BLaER1 treated with 17β-estradiol and CSF1 and Interleukin-3, amounts not matched to agents 10 nM and 100 nM (cell line): ENCODE measurements around the gene TSEN34.
"Not testable (repeated sequence)": the region's sequence is repeated elsewhere in the genome, so short reads cannot be mapped to it uniquely, and the experiment has no call there.

Experiments used
- H3K27ac ChIP-seq, 11 experiments: shearing (Covaris generic); formaldehyde crosslinking; 2 replicates each; pipeline ENCODE4 v1.8.1; 2022
- H3K27me3 ChIP-seq, 11 experiments: shearing (Covaris generic); formaldehyde crosslinking; 2 replicates each; pipeline ENCODE4 v1.8.1; 2022
- H3K36me3 ChIP-seq, 11 experiments: shearing (Covaris generic); formaldehyde crosslinking; 2 replicates each; pipeline ENCODE4 v1.8.1; 2022
- H3K4me1 ChIP-seq, 10 experiments: shearing (Covaris generic); formaldehyde crosslinking; 2 replicates each; pipeline ENCODE4 v1.8.1; 2022
- H3K4me2 ChIP-seq, 11 experiments: shearing (Covaris generic); formaldehyde crosslinking; 2 replicates each; pipeline ENCODE4 v1.8.1; 2022
- H3K4me3 ChIP-seq, 10 experiments: shearing (Covaris generic); formaldehyde crosslinking; 2 replicates each; pipeline ENCODE4 v1.8.1; 2022
- H3K9ac ChIP-seq, 11 experiments: shearing (Covaris generic); formaldehyde crosslinking; 2 replicates each; pipeline ENCODE4 v1.8.1; 2022
- H3K9me3 ChIP-seq, 11 experiments: shearing (Covaris generic); formaldehyde crosslinking; replicated peaks in 1 of 11; 2 replicates each; pipeline ENCODE4 v1.8.1; 2022
- H4K20me1 ChIP-seq, 11 experiments: shearing (Covaris generic); formaldehyde crosslinking; 2 replicates each; pipeline ENCODE4 v1.8.1; 2022
- Cebpa-rat ChIP-seq, 11 experiments: shearing (Covaris generic); IDR thresholded peaks; 2 replicates each; pipeline ENCODE4 v1.8.1; 2022

Gene TSEN34

DNA sequence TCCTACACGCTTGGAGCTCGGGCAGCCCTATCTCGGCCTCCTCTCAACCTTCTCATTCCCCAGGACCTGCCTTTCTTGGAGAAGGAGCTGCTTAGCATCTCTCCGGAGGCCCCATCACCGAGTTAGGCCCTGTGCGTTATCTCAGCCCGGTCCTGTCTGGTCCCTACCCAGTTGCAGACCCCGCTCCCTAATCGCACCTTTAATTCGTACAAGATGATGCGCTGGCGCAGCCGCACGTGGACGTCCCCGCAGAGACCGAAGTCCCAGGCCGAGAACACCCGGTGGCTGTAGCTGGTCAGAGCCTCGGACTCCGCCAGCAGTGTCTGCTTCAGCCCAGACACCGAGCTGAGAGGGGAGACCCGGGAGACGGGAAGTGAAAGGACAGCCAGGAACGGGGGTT lies 25.9 kb upstream of the TSEN34 start:
- Histone ChIP-seq H4K20me1 (peaks cover 0 to 5% (median 0%) of the 10 kb centered on the region in 11 experiments; a peak in 2 of 22 replicates), H3K4me1 (peaks cover 40 to 56% (median 52%) of the 10 kb centered on the region in 10 experiments), H3K27ac (no peak overlapping the region), H3K4me2 (peak overlapping the region in 1 of 11 experiments; percentile 98; a peak in 1 of 22 replicates), H3K9me3 (peaks cover 0 to 10% (median 0%) of the 10 kb centered on the region in 11 experiments; a peak in 4 of 22 replicates), H3K27me3 (no peaks in the 10 kb centered on the region), H3K4me3 (no peak overlapping the region), H3K36me3 (no peaks in the 10 kb centered on the region), H3K9ac (no peak overlapping the region)
- TF ChIP-seq Cebpa-rat (IDR thresholded peaks at IDR 0.05), result no peak

DNA sequence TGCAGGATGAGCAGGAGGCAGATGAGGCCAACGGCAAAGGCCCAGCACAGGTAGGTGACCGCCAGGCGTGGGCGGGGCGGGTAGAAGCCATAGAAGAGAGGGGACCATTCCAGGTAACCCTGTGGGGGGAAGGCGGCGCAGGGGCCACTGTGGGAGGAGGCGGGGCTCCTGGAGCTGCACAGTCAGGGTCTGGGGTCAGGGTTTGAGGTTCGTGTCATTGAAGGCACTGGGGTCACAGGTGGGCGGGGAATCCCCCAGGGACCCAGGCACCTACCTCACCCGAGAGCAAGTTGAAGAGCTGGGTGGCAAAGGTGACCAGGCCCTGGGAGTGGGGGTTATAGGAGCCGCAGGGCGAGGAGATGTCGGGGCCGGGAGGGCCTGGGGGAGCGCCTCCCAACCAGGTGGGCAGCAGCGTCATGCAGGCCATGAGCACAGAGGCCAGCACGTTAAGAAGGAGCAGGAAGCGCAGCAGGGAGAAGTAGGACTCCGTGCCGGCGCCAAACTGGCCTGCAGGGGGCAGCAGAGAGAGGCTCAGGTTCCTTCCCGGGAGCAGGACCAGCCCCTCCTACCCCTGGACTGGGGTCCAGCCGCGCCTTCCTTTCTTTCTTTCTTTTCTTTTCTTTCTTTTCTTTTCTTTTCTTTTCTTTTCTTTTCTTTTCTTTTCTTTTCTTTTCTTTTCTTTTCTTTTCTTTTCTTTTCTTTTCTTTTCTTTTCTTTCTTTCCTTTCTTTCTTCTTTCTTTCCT lies 22.8 kb upstream of the TSEN34 start:
- H3K9me3 ChIP-seq, result peaks cover 0 to 10% (median 0%) of the 10 kb centered on the region in 11 experiments; a peak in 4 of 22 replicates
- no peak overlapping the region for H3K4me3 ChIP-seq
- TF ChIP-seq Cebpa-rat (IDR thresholded peaks at IDR 0.05), result no peak
- H3K4me1 ChIP-seq, result peaks cover 23 to 38% (median 35%) of the 10 kb centered on the region in 10 experiments
- H3K27me3 ChIP-seq, result no peaks in the 10 kb centered on the region
- H3K9ac ChIP-seq, result peak overlapping the region in 3 of 11 experiments; percentile 13 to 50 (median 31); a peak in 2 of 22 replicates
- peaks cover 0 to 10% (median under 1%) of the 10 kb centered on the region in 11 experiments; a peak in 6 of 22 replicates for H4K20me1 ChIP-seq
- H3K27ac ChIP-seq, result peak overlapping the region in 5 of 11 experiments; percentile 3 to 43 (median 30); a peak in 3 of 22 replicates
- no peaks in the 10 kb centered on the region for H3K36me3 ChIP-seq
- H3K4me2 ChIP-seq, result peak overlapping the region; percentile 42 to 73 (median 66); a peak in 21 of 22 replicates

DNA sequence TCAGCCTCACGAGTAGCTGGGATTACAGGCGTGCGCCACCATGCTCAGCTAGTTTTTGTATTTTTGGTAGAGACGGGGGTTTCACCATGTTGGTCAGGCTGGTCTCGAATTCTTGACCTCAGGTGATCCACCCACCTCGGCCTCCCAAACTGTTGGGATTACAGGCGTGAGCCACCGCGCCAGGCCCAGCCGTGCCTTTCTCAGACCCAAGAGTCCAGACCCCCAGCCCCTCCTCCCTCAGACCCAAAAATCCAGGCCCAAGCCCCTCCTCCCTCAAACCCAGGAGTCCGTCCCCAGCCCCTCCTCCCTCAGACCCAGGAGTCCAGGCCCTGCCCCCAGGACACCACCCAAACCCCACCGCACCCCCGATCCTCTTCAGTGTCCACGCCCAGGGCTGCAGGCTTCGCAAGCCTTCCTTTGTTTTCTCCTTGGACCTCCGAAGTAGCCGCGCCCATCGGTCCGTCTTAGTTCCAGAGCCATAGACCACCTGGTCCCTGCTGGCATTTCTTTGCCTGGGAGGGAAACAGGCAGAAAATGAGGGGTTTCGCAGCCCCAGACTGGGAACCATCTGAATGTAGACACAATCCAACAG lies 21.9 kb upstream of the TSEN34 start:
- H3K27ac ChIP-seq, result no peak overlapping the region
- H3K9me3 ChIP-seq, result peaks cover 0 to 10% (median 0%) of the 10 kb centered on the region in 11 experiments; a peak in 4 of 22 replicates
- TF ChIP-seq Cebpa-rat (IDR thresholded peaks at IDR 0.05), result no peak
- peaks cover 0 to 4% (median 0%) of the 10 kb centered on the region in 11 experiments; a peak in 1 of 22 replicates for H3K36me3 ChIP-seq
- no peak overlapping the region for H3K4me2 ChIP-seq
- no peak overlapping the region for H3K4me3 ChIP-seq
- peaks cover 28 to 38% (median 35%) of the 10 kb centered on the region in 10 experiments for H3K4me1 ChIP-seq
- H3K27me3 ChIP-seq, result no peaks in the 10 kb centered on the region
- H3K9ac ChIP-seq, result no peak overlapping the region
- H4K20me1 ChIP-seq, result peaks cover 0 to 19% (median 9%) of the 10 kb centered on the region in 11 experiments; a peak in 10 of 22 replicates

DNA sequence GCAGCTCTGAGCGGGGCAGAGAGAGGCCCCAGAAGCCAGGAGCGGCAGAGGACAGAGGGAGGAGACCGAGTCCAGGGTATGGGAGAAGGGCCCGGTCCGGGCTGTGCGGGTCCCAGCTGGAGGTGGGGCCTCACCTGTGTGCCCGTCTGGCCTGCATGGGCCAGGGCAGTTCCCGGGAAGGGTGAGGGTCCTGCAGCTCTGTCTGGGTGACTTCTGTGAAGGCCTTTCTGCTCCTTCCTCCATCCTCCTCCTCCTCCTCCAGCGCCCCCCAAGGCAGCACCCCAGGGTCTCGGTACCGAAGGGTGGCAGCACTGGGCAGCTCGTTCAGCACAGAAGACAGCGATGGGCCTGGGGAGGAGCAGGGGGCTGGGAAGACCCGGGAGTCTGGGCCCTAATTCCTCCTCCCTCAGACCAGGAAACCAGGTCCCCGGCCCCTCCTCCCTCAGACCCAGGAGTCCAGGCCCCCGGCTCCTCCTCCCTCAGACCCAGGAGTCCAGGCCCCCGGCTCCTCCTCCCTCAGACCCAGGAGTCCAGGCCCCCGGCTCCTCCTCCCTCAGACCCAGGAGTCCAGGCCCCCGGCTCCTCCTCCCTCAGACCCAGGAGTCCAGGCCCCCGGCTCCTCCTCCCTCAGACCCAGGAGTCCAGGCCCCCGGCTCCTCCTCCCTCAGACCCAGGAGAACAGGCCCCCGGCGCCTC lies 19.2 kb upstream of the TSEN34 start:
- not testable (repeated sequence) for H3K27me3 ChIP-seq, H3K27ac ChIP-seq, H3K4me3 ChIP-seq, H3K9me3 ChIP-seq, H3K4me2 ChIP-seq
- Histone ChIP-seq H3K36me3 (peaks cover 15 to 30% (median 18%) of the 10 kb centered on the region in 11 experiments), H3K4me1 (peaks cover 40 to 57% (median 50%) of the 10 kb centered on the region in 10 experiments), H4K20me1 (peaks cover 0 to 46% (median 11%) of the 10 kb centered on the region in 11 experiments; a peak in 11 of 22 replicates), H3K9ac (peak overlapping the region in 2 of 11 experiments; percentile 13 to 29; a peak in 2 of 22 replicates)

DNA sequence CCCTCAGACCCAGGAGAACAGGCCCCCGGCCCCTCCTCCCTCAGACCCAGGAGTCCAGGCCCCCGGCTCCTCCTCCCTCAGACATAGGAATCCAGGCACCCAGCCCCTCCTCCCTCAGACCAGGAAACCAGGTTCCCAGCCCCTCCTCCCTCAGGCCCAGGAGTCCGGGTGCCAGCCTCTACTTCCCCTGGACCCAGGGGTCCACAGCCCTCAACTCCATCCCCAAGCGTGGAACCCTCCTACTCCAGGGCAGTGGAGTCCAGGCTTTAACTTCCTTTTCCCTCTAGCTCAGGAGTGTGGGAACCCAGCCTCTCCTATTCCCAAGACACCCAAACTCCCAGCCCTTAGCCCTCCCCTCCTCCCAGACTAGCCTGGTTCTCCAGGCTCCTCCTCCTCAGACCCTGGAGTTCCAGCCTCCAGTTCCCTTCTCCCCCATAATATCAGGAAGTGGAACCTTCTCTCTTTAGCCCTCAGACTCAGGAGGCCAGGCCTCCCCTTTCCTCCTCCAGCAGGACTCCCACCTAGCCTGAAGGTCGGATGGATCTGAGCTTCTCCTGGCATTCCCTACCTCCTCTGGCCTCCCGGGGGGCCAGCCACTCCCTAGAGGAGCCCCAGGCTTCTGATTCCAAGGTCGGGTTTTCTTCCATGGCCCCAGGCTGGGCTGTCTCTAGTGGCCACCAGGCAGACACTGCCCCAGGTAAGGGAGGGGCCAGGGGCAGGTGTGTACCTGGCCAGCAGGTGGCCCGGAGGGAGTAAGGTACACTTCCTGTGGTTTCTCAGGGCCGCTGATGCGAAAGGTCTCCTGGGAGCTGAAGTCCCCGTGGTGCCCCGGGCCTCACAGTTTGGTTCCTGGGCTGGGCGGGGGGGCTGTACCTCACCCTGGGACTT lies 18.4 kb upstream of the TSEN34 start, which contains the start of gene TMC4:
TMC4 (minus strand) TSS at position 690 of the 888 bp plus-strand sequence; CDS start at position 647, 43 bp downstream.
- Histone ChIP-seq H4K20me1 (peaks cover 0 to 51% (median 11%) of the 10 kb centered on the region in 11 experiments; a peak in 11 of 22 replicates), H3K9me3 (no peaks in the 10 kb centered on the region), H3K4me2 (peak within 1 kb of the TSS; percentile 51 to 80 (median 67)), H3K4me1 (peaks cover 40 to 57% (median 50%) of the 10 kb centered on the region in 10 experiments), H3K27ac (peak within 1 kb of the TSS in 4 of 11 experiments; percentile 7 to 28 (median 24); a peak in 1 of 22 replicates), H3K27me3 (no peaks in the 10 kb centered on the region), H3K4me3 (no peak within 1 kb of the TSS), H3K36me3 (peaks cover 22 to 39% (median 27%) of the 10 kb centered on the region in 11 experiments), H3K9ac (peak within 1 kb of the TSS in 7 of 11 experiments; percentile 25 to 58 (median 31); a peak in 6 of 22 replicates)
- TF ChIP-seq Cebpa-rat (IDR thresholded peaks at IDR 0.05), result no peak

DNA sequence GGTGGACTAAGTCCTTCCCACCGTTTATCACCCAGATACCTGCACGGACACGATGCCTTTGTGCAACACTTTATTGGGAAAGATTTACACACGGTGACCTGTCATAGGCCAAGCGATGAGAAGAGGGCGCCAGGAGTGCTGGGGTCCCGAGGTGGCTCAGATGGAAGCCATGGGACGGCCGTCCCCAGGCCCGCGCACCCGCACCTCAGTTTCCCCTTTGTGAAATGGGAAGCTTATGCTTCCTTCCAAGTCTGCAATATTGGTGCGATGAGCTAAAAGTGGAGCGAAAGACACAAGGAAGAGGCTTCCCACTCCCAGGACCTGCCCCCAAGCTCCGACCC lies 17.8 kb upstream of the TSEN34 start:
- peak overlapping the region; percentile 51 to 80 (median 67) for H3K4me2 ChIP-seq
- H4K20me1 ChIP-seq, result peaks cover 0 to 57% (median 11%) of the 10 kb centered on the region in 11 experiments; a peak in 11 of 22 replicates
- H3K27ac ChIP-seq, result no peak overlapping the region

DNA sequence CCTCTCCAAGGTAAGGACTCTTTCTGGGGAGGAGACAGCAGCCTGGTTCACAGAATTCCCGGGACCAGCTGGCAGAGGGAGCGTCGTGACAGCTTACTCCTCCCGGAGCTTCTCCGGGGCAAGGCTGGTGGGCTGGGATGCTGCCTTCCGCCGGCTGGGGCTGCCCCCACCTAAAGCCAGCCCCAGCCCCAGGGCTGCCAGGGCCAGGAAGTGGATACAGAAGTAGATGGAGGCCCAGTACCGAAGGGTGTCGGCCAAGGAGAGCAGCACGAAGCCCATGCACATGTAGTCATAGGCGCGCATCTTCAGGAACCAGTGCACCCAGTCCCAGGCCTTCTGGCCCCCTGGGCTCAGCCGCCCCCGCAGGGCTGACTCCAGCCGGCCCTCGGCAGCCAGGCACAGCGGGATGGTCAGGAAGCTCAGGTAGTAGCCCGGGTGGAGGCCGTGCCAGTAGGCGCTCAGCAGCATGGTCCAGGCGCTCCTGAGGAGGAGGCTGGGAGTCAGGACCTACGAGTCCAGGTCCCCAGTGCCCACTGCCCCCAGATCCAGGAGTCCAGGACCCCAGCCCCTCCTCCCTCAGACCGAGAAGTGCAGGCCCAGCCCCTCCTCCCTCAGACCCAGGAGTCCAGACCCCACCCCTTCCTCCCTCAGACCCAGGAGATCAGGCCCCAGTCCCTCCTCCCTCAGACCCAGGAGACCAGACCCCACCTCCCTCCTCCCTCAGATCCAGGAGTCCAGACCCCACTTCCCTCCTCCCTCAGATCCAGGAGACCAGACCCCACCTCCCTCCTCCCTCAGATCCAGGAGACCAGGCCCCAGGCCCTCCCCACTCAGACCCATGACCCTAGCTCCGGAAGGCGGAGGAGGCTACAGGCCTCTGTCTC lies 16.9 kb upstream of the TSEN34 start:
- Histone ChIP-seq H3K9me3 (no peaks in the 10 kb centered on the region), H4K20me1 (peaks cover 0 to 66% (median 18%) of the 10 kb centered on the region in 11 experiments; a peak in 18 of 22 replicates), H3K27ac (peak overlapping the region in 2 of 11 experiments; percentile 7 to 28; a peak in 1 of 22 replicates), H3K9ac (peak overlapping the region in 7 of 11 experiments; percentile 26 to 58 (median 35); a peak in 7 of 22 replicates), H3K4me1 (peaks cover 44 to 60% (median 54%) of the 10 kb centered on the region in 10 experiments), H3K4me2 (peak overlapping the region; percentile 51 to 80 (median 67)), H3K4me3 (no peak overlapping the region), H3K27me3 (no peaks in the 10 kb centered on the region), H3K36me3 (peaks cover 26 to 53% (median 41%) of the 10 kb centered on the region in 11 experiments)
- TF ChIP-seq Cebpa-rat (IDR thresholded peaks at IDR 0.05), result no peak

More for the DNA sequence above, 17.8 kb upstream of the TSEN34 start:
- H3K4me3 ChIP-seq, result no peak overlapping the region
- no peaks in the 10 kb centered on the region for H3K27me3 ChIP-seq
- H3K36me3 ChIP-seq, result peaks cover 26 to 45% (median 32%) of the 10 kb centered on the region in 11 experiments
- H3K4me1 ChIP-seq, result peaks cover 40 to 55% (median 47%) of the 10 kb centered on the region in 10 experiments
- peak overlapping the region in 4 of 11 experiments; percentile 6 to 57 (median 31); a peak in 1 of 22 replicates for H3K9ac ChIP-seq
- no peaks in the 10 kb centered on the region for H3K9me3 ChIP-seq
- no peak for TF ChIP-seq Cebpa-rat (IDR thresholded peaks at IDR 0.05)
